Ureter (tissue), 1 donor: ENCODE results near the gene TMEM150B. TPM values are rescaled to one million over a fixed set of nuclear protein-coding genes. Genes with fewer than 3 reads are reported as not detected.

Experiments used
- DNase-seq: peaks from one replicate; pipeline ENCODE4 v3.0.0-alpha.2; 2020; ENCODE audit warnings: low spot score
- total RNA-seq: library from RNA; stranded (reverse); gene quantifications from one replicate; pipeline ENCODE4 v1.2.4, GENCODE V29; 2023
- donor health status: DM: yes; HTN: yes; CAD: no.

TMEM150B gene
- total RNA-seq, 1 donor from 2014 or later, result 1.9 TPM

GRCh38 chr19:55305983-55306562 lies 19.1 kb downstream of the TMEM150B start:
- no peak for DNase-seq

DNA sequence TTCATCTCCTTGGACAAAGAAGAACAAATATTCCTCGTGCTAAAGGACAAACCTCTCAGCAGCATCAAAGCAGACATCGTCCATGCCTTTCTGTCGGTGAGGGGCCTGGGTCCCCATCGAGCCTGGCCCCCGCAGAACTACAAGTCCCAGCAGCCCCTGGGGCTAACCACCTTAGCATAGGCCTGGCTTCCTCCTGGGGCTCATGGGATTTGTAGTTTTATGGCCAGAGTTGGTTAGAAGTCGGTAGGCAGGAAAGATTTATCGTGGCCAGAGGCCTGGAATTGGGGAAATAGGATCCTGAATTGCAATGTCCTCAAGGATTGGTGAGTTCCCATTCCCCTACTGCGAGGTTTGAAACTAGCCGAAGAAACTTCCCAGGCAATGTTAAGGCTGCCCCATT lies 19.6 kb downstream of the TMEM150B start:
- DNase-seq, result no peak

DNA sequence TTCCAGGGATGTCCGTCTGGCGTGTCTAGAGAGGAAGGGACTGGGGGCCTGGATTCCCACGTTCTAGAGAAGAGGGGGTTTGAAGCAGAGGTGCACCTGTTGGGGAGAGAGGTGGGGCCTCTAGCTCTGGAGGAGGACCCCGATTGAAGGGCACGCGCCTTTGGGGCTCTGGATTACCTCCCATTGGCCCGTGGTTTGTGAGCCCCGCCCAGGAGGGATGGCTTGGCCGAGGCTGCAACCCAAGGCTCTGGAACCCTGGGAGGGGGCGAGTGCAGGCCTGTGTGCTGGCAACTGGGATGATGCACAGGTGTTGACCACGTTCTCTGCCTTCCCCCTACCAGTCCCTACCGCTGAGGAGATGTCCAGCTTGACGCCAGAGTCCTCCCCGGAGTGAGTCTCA lies 20.2 kb downstream of the TMEM150B start:
- no peak for DNase-seq

- no peak for DNase-seq
These were observed 20.7 kb downstream of the TMEM150B start for GRCh38 chr19:55304279-55304978.

GRCh38 chr19:55303477-55303876 lies 21.7 kb downstream of the TMEM150B start:
- DNase-seq, result no peak

- no peak for DNase-seq
These were observed 22.8 kb downstream of the TMEM150B start for GRCh38 chr19:55302318-55302703.

GRCh38 chr19:55301459-55302317 lies 23.5 kb downstream of the TMEM150B start:
- DNase-seq, result peak; percentile 86

GRCh38 chr19:55300886-55301458 lies 24.2 kb downstream of the TMEM150B start:
- no peak for DNase-seq

- no peak for DNase-seq
These were observed 25.1 kb downstream of the TMEM150B start for GRCh38 chr19:55299991-55300390.

GRCh38 chr19:55297267-55297666 lies 27.9 kb downstream of the TMEM150B start:
- no peak for DNase-seq

- no peak for DNase-seq
These were observed 35.9 kb downstream of the TMEM150B start for GRCh38 chr19:55289117-55289796.

- DNase-seq, result no peak
These were observed 37.6 kb downstream of the TMEM150B start for GRCh38 chr19:55287361-55288079.

GRCh38 chr19:55285229-55285890 lies 39.8 kb downstream of the TMEM150B start:
- no peak for DNase-seq

DNA sequence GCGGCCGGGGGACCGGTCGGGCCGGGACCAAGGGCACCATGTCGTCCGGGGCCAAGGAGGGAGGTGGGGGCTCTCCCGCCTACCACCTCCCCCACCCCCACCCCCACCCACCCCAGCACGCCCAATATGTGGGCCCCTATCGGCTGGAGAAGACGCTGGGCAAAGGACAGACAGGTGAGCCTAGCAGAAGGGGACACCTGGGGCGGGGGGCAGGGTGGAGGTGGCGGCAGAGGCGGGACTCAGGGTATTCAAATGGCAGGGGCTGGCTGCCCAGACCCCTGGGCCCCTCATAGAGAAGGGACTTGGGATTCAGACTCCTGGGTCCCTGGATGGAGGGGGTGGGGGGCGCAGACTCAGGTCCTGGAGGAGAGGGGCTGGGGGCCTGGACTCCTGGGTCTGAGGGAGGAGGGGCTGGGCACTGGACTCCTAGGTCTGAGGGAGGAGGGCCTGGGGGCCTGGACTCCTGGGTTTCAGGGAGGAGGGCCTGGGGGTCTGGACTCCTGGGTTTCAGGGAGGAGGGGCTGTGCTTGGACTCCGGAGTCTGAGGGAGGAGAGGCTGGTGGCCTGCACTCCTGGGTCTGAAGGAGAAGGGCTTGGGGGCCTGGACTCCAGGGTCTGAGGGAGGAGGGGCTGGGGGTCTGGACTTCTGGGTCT lies 40.6 kb downstream of the TMEM150B start:
- no peak for DNase-seq

- no peak for DNase-seq
These were observed 41.4 kb downstream of the TMEM150B start, which contains the start of gene BRSK1 for GRCh38 chr19:55283548-55284377. Gene BRSK1, plus strand, starts transcription at chr19:55283997. Its CDS starts 446 bp downstream, at chr19:55284443.

- peak; percentile 97 for DNase-seq
These were observed 45.1 kb downstream of the TMEM150B start, which contains the start of gene HSPBP1 for GRCh38 chr19:55279770-55280643. Gene HSPBP1, minus strand, starts transcription at chr19:55280110. Its CDS starts 502 bp downstream, at chr19:55279608.

- no peak for DNase-seq
These were observed 45.8 kb downstream of the TMEM150B start for GRCh38 chr19:55279340-55279739.
